ENCODE results near the gene TBKBP1.

DNA sequence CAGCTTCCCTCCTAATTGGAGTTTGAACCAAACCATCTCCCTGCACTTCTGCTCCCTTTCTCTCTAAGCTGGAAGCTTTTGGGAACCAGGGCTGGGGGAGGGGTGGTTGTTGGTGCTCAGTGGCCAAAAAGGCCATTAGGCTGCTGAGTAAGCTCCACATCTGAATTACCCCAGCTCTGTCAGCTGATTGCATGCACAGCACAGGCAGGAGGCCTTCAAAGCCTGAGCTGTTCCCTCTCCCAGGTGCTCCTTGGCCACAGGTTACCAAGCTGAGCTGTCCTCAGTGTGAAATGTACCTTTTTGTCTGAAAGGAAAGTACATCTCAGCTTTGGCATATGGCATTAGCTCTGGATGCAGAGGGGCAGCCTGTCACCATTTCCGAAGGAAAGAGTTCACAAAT is 6.2 kb upstream of the TBKBP1 start:
- TF ChIP-seq EP300 (IDR thresholded peaks at IDR 0.05), result no peak
- TF ChIP-seq, protein P1, sequence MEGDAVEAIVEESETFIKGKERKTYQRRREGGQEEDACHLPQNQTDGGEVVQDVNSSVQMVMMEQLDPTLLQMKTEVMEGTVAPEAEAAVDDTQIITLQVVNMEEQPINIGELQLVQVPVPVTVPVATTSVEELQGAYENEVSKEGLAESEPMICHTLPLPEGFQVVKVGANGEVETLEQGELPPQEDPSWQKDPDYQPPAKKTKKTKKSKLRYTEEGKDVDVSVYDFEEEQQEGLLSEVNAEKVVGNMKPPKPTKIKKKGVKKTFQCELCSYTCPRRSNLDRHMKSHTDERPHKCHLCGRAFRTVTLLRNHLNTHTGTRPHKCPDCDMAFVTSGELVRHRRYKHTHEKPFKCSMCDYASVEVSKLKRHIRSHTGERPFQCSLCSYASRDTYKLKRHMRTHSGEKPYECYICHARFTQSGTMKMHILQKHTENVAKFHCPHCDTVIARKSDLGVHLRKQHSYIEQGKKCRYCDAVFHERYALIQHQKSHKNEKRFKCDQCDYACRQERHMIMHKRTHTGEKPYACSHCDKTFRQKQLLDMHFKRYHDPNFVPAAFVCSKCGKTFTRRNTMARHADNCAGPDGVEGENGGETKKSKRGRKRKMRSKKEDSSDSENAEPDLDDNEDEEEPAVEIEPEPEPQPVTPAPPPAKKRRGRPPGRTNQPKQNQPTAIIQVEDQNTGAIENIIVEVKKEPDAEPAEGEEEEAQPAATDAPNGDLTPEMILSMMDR (IDR thresholded peaks at IDR 0.05), result no peak
- TF ChIP-seq POLR2A (IDR thresholded peaks at IDR 0.05), result no peak

Measured in tibial nerve (tissue), 4 donors.